ENCODE measurements around the gene ACAP2.
"Not testable (repeated sequence)": the region's sequence is repeated elsewhere in the genome, so short reads cannot be mapped to it uniquely, and the experiment has no call there.

ACAP2 gene

DNA sequence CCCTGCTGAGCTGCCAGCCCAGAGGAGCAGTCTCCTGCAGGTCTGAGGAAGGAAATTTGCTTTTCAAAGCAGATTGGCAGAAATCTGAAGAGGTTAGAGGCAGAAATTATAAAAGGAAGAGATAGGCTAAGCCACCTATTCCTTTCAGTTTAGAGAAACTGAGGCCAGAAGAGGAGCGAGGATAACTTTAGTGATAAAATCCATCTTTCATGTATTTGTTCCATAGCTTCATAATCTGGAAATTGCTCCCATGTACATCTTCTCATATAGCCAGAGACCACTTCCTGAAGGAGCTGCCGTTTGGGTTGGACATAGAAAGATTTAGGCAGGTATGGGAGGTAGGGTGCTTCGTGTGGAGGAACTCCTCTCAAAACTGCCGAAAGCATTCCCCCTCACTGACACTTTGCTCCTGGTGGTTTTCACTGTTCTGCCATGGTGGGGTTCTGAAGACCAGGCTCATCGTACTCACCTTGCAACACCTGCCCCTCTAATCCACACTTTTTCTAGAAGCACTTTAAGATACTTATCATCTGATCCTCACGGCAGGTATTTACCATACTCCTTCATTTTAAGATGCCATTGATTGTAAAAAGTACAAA is 670 bp upstream of the ACAP2 start:
- DNase-seq = no peak

DNA sequence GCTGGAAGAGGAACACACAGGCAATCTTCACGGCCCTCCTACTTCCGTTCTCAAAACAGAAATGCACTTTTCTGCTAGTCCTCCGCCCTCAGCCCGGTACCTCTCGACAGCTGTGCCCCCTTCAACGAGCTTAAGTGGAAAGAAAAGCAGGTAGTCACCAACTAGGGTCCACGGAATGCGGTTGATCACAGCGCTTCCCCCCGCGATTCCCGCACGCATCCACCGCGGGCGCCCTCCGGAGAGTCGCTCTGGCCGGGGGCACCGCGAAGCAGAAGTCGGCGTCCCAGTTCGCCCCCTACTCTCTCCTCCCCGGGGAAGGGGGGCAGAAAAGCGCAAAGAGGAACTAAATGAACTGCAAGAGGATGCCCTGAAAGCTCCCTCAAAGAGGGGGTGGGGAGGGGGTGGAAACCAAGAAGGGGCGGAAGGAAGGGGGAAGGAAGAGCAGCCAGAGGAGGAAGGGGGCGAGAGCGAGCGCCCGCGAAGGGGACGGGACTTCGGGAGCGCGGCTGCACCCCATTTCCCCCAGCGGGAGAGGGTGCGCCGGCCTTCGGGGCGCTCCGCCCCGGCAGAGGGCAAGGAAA is 738 bp downstream of the ACAP2 start:
- peak; percentile 51 to 54 for DNase-seq

DNA sequence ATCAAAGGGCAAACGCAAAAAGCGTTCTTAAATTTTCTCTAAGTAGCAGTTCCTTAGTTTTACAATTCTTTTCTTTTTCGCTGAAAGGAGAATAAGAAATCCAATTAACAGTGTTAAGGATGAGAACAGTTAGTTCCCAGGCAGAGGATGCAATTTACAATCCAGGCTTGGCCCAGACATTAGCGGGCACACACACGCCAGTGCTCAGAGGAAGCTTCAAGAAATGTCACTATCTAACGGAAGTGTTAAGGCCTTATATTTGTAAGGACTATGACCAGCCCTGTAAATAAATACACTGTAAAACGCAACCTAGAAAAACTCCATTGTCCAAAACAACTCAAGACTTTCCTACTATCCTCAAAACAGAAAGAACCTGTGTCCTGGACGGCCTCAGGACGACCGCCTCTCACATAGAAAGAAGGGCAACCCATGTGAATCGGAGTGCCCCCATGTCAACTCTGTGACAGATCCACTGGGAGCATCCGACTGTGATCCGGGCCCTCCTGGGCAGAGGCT is 1.3 kb downstream of the ACAP2 start:
- DNase-seq = no peak

DNA sequence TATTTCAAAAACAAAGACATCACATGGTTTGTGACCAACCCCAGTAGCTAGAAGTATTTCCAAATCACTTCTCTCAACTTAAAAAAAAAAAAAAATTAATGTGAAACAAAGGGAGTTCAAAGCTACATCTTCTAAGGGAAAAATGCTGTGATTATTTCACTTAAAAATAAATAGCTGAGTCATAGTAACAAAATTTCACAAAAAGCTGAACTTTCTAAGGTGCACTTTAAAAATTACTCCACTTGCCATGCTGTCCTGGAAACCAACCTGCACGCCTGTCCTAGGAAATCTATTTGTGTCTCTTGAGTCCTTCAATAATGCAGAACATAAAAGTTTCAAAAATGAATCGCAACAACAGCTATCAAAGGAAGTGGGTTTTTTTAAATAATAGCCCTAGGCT is 1.8 kb downstream of the ACAP2 start:
- no peak for DNase-seq

DNA sequence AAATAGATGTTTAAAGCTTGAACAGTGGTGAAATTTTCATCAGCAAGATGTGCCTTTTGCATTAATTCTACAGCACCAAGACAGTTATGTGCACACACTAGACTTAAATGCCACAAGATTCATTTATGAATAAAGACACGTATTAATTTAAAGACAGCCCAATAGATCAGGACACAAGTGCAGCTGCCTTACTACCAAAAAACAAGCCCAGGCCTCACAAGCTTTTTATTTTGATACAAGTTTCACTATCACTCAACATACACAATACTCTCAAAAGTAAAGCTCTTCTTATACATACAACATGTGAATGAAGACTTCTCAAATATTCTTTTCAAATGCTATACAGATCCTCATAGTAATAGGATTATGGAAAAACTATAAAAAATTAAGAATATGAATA is 2.4 kb downstream of the ACAP2 start:
- no peak for DNase-seq

DNA sequence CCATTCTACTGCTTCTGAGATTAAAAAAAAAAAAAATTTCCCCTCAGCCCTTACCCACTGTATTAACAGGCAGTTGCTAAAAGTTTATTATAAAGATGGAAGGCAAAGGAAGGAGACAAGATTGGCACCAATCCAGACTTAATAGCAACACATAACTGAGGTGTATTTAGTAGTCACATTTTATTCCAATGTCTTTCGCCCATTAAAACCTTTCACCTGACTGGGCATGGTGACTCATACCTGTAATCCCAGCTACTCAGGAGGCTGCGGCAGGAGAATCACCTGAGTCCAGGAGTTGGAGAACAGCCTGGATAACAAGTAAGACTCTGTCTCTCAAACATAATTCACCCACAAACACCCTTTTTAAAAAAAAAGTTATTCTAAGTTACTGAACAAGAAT is 4.4 kb downstream of the ACAP2 start:
- DNase-seq = no peak

DNA sequence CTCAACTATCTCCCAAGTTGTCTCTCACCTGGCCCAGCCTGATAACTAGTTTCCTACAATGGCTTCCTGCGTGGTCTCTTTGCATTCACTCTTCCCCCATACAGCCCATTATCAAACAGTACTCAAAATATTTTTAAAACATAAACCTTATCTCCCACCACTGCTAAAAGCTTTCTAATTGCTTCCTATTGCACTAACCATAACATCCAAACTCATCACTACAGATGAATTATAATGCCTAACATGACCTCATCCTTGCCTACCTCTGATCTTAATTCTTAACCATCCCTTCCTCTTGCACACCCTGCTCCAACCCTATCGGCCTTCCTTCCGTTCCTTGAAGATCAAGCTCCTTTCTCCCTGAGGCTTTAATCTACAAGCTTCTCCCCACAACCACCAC is 17.0 kb downstream of the ACAP2 start:
- DNase-seq = no peak

DNA sequence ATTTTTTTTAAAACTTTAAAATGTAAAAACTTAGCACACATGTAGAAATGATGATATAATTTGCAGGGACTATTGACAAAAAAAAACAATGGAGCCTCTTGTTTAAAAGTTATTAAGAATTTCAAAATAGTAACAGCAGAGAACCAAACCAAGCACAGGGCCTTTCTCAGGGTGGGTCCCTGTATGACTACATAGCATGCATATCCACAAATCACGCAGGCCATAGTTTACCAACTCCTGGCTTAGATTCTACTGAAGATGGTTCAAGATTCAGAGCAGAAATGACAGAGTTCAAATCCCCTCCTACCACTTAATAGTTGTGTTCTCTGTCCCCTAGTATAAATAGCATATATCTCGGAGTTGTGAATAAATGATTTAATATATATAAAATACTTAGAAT is 19.0 kb downstream of the ACAP2 start:
- DNase-seq = no peak

DNA sequence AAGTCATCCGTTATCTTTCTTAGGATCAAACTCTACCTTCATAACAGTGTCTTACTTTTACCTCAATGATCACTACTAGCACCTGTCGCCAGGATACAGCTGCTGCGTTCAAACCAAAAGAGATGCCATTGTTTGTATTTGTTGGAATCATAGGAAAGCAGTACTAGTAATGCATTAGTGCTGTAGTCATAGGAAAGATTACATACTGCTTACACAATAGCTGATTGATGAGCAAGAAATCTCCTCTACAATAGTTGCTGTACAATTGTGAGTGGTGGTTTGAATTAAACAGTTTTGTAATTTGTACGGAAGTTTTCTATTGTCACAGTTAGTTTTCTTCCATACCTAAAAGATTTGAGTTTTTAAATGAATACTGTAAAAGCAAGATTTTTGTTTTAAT is 21.4 kb downstream of the ACAP2 start:
- no peak for DNase-seq

DNA sequence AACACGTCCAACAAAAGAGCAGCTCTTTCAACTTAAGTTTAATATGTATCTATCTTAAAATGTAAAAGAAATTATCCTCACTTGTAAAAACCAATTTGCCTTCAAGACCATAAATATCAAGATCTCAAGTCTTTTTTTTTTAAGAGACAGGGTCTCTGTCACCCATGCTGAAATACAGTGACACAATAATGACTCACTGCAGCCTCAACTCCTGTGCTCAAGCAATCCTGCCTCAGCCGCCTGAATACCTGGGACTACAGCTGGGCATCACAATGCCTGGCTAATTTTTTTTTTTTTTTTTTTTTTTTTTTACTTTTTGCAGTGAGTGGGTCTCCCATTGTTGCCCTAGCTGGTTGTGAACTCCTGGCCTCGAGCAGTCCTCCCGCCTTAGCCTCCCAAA is 26.0 kb downstream of the ACAP2 start:
- no peak for DNase-seq

DNA sequence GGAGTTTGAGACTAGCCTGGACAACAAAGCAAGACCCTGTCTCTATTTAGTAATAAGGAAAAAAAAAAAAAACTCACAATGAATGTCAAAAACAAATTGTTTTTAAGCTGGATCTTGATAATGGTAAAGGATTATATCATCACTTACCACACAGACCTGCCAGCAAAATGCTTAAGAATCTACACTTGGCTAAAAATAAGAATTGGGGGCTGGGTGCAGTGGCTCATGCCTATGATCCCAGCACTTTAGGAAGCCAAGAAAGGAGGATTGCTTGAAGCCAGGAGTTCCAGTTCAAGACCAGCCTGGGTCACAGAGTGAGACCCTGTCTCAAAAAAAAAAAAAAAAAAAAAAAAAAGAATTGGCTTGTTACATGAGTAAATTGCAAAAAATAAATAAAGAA is 31.0 kb downstream of the ACAP2 start:
- no peak for DNase-seq

DNA sequence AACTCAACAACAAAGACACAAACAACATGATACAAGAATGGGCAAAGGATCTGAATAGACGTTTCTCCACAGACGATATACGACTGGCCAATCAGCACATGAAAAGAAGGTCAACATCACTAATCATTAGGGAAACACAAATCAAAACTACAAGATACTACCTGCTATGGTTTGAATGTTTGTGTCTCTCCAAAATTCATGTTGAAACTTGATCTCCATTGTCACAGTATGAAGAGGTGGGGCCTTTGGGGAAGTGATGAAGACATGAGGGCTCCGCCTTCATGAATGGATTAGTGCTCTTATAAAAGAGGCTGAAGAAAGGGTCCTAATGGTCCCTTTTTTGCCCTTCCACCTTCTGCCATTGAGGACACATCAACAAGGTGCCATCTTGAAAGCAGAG is 32.3 kb downstream of the ACAP2 start:
- DNase-seq = no peak

DNA sequence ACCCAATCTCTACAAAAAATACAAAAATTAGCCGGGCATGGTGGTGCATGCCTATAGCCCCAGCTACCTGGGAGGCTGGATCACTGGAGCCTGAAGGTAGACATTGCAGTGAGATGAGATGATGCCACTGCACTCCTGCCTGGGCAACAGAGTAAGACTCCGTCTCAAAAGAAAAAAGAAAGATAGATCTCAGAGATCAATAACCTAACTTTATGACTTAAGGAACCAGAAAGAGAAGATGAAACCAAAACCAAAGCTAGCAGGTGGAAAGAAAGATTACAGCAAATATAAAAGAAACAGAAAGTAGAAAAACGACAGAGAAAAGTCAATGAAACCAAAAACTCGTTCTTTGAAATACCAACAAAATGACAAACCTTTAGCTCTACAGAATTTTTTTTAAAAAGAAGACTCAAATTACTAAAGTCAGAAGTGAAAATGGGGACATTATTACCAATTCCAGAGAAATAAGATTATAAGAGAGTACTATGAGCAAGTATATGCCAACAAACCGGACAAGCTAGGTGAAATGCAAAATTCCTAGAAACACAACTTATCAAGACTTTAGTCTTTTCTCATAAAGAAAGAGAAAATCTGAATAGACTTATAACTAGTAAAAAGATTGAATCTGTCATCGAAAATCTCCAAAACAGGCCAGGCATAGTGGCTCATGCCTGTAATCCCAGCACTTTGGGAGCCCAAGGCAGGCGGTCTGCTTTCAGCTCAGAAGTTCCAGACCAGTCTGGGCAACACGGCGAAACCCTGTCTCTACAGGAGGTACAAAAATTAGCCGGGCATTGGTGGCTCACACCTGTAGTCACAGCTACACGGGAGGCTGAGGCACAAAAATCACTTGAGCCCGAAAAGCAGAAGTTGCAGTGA is 35.0 kb downstream of the ACAP2 start:
- DNase-seq = no peak

DNA sequence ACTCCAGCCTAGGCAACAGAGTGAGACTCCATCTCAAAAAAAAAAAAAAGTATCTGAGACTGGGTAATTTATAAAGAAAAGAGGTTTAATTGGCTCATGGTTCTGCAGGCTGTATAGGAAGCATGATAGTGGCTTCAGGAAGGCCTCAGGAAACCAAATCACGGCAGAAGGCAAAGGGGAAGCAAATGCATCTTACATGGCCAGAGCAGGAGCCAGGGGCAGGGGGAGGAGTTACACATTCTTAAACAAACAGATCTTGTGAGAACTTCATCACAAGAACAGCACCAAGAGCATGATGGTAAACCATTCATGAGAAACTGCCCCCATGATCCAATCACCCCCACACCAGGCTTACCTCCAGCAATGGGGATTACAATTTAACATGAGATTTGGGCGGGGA is 37.2 kb downstream of the ACAP2 start:
- no peak for DNase-seq

DNA sequence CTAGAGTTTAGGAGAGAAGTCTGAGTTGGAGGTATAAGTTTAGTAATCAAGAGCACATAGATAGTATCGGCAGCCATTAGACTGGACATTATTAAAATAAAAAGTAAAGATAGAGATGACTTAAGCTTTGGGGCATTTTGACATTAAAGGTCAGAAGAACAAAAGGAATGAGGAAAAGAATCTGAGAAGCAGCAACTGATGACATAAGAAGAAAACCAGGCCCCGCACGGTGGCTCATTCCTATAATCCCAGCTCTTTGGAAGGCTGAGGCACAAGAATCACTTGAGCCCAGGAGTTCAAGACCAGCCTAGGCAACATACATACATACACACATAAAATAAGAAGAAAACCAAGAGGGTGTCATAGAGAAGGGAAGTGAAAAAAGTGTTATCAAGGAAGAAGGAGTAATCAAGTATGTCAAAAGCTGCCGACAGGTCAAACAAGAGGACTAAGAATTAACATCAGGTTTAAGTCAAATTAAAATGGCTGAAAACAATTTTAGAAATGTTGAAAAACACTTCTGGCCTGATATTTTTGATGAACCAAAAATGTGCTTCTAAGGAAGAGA is 38.9 kb downstream of the ACAP2 start:
- no peak for DNase-seq

DNA sequence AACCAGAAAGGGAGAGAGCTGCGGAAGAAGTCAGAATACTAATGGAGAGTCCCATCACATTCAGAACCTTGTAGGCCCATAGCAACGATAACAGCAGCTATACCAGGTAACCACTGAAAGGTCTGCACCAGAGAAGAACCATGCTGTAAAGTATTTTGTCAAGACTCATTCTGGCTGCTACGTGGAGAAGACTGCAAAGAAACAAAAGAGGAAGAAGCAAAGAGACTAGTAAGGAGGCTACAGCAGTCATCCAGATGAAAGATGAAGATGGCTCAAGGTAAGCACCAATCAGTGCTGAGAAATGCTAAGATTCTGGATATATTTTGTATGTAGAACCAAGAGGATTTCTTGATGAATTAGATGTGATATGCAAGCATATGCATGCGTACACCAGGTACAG is 39.6 kb downstream of the ACAP2 start:
- no peak for DNase-seq

DNA sequence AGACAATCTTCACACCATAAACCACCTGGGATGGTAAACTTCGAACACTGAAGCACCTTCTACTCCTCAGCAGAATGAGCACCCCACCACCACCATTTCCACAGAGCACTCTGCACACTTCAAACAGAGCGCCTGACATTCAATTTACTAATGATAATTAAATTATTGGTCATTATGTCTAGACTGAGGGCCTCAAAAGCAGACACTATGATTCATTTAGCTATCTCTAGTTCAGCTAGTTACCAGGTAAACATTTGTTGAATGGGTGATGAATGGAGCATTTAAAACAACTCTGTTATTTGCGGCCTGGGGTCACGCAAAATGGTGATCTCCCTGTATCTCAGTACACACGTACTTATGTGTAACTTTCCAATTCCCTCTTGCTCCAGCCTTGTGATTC is 40.9 kb downstream of the ACAP2 start:
- no peak for DNase-seq

DNA sequence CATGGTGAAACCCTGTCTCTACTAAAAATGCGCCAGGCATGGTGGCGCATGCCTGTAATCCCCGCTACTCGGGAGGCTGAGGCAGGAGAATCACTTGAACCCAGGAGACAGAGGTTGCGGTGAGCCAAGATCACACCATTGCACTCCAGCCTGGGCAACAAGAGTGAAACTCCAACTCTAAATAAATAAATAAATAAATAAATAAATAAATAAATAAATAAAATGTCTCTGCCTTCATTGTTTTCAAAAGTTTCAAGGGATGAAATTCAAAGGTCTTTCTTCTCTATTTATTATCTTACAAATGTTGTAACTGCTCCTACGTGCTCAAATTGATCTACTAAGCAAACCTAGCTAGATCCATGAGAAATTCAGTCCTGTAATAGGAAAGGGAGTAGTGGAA is 44.4 kb downstream of the ACAP2 start:
- not testable (repeated sequence) for DNase-seq

DNA sequence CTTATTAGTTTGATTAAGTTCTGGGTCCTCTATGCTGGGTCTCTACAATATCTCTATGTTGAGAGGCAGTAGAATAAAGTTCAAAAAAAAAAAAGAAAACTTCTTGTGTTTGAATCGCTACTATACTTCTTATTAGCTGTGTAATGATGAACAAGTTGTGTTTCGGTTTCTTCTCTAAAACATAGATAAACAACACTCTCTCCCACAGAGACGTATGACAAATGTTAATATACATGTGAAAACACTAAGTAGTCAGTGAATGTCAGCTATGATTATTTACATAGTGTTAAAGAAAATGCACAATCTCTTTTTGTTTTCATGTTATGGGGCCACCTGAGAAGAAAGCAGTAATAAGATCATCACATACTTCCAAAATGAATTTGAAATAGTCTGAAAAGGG is 45.3 kb downstream of the ACAP2 start:
- DNase-seq = no peak

DNA sequence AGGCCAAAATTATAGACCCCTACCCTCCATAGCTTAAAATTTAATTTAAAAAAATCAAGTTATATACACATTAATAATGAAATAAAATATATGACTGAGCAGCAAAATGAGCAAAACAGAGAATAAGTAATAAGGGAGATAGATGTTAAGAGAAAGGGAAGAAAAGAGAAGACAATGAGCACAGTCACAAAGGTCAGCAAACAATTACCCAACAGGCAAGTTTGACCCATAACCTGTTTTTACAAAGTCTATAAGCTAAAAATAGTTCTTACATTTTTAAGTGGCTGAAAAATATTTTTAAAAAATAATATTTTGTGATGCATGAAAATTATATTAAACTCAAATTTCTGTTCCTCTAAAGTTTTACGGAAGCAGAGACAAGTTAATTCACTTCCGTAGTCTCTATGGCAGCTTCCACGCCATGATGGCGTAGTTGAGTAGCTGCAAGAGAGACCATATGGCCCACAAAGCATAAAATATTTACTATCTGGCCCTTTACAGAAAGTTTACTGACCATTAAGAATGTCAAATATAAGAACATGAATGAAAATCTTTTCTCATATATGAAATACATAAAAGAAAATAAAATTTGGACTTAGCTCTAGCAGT is 47.5 kb downstream of the ACAP2 start:
- no peak for DNase-seq

DNA sequence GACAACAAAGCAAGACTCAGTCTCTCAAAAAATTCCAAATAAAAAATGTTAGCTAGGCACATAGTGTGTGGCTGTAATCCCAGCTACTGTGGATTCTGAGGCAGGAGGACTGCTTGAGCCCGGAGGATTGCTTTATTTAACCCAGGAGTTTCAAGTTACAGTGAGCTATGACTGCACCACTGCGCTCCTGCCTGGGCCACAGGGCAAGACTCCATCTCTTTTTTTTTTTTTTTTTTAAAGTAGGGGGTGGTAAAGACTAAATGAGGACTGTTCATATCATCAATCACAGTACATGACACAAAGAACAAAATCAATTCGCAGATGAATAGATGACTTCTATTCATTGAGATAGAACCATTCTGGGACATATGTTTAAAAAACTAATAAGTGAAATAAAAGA is 48.1 kb downstream of the ACAP2 start:
- no peak for DNase-seq

DNA sequence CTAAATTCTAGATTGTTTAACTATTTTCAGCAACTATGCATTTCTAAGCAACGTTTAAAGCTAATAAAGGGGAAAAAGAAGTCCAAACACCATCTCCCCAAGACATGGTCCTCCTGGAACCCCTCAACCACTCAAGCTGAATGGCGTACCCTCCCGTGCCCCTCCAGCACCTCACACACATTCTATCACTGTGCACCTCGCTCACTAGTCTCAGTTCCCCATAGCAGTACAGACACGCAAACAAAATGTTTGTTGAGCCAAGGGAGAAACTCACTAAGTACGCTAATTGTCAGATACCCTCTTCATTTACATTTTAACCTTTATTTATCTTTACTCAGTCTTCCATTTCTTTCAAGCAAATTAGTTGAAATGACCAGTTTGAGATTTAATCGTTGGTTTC is 48.8 kb downstream of the ACAP2 start:
- no peak for DNase-seq

DNA sequence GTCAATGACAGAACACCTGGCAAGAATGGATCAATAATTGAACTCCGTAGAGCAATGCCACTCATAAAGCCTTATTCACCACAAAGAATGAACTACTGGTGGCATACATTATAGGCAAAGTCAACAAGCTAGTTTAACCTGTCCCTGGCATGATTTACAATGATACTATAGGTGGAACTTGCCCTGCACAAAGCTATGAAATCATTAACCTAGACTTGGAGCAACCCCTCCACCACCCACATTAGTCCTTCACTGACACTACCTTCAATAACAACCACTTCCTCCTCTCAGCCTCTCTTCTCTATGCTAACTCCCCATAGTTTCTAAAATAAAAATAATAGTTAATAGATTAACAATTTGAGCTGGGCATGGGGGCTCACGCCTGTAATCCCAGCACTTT is 54.4 kb downstream of the ACAP2 start:
- DNase-seq = no peak

All from CD4-positive, alpha-beta T cell treated with Interleukin-1 beta for 1 hour (primary cell).